Tibial artery (tissue), 4 donors: Measurements from ENCODE around the gene RALGAPA2.

Experiments used
- DNase-seq, 2 donors: peaks; one replicate each; pipeline ENCODE4 v3.0.0-alpha.2; 2019
- H3K27ac ChIP-seq, 2 donors: fragments of 200-600 bp; sonication (generic) in 1 of 2; 1 replicate in 1 of 2; 2 replicates in 1 of 2; pipeline ENCODE4 v1.5.1; 2018 to 2019; ENCODE audit warnings: mild to moderate bottlenecking in 1 of 2
- H3K27me3 ChIP-seq, 2 donors: fragments of 200-600 bp; sonication (generic) in 1 of 2; one replicate each; pipeline versions ENCODE4 v1.5.1 to v1.6.0; 2016 to 2019
- H3K36me3 ChIP-seq, 3 donors: fragments of 200-600 bp; sonication (generic) in 2 of 3; one replicate each; pipeline ENCODE4 v1.5.1; 2016 to 2019; ENCODE audit warnings: mild to moderate bottlenecking in 2 of 3
- H3K4me1 ChIP-seq, 4 donors: fragments of 200-600 bp; sonication (generic) in 2 of 4; 1 replicate in 3 of 4; 2 replicates in 1 of 4; pipeline ENCODE4 v1.5.1; 2016 to 2019
- H3K4me3 ChIP-seq, 2 donors: fragments of 200-600 bp; sonication (generic) in 1 of 2; 1 replicate in 1 of 2; 2 replicates in 1 of 2; pipeline ENCODE4 v1.5.1; 2018 to 2019; ENCODE audit warnings: mild to moderate bottlenecking in 2 of 2
- H3K9me3 ChIP-seq, 3 donors: fragments of 200-600 bp; sonication (generic) in 1 of 3; one replicate each; pipeline ENCODE4 v1.5.1; 2016 to 2019
- CTCF ChIP-seq, 2 experiments: fragments of 200-600 bp in 1 of 2; fragments of 450-650 bp in 1 of 2; IDR thresholded peaks; one replicate each; pipeline ENCODE4 v1.5.1; 2017 to 2019; ENCODE audit warnings: antibody characterized with exemption in 2 of 2, mild to moderate bottlenecking in 1 of 2, moderate library complexity in 1 of 2
- intact Hi-C: fragments of 100-400 bp; cut with DNase I; formaldehyde crosslinking; loops from one replicate; pipeline ENCODE4 v1.15.0; 2023; ENCODE audit warnings: low total_unique reads

Gene RALGAPA2

DNA sequence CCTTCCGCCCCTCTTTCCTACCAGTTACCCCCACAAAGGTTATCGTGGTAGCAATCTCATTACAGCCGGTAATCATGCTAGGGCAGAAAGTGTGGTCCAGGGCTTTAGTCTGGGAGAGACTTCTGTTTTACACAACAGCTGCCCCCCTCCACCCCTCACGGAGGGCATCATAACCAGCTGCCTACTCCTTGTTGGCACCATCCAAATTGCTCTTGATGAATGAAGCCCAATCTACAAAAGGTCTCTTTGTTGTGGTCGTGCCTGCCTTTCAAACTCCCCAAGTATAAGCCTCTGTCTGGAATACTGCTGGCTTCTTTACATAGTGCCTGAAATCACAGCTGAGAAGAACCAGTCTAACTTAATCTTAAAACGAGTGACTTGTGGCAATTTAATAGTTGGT is 186.7 kb downstream of the RALGAPA2 start:
- H3K27ac ChIP-seq, result no peak overlapping the region
- peaks cover 14 to 38% (median 17%) of the 10 kb centered on the region in 3 donors for H3K36me3 ChIP-seq
- peaks cover 0 to 8% (median 0%) of the 10 kb centered on the region in 4 donors for H3K4me1 ChIP-seq
- H3K9me3 ChIP-seq, result no peaks in the 10 kb centered on the region
- no peak for TF ChIP-seq CTCF (IDR thresholded peaks at IDR 0.05)
- no peaks in the 10 kb centered on the region for H3K27me3 ChIP-seq
- H3K4me3 ChIP-seq, result no peak overlapping the region
- intact Hi-C loops, result no loop called here
- no peak for DNase-seq

DNA sequence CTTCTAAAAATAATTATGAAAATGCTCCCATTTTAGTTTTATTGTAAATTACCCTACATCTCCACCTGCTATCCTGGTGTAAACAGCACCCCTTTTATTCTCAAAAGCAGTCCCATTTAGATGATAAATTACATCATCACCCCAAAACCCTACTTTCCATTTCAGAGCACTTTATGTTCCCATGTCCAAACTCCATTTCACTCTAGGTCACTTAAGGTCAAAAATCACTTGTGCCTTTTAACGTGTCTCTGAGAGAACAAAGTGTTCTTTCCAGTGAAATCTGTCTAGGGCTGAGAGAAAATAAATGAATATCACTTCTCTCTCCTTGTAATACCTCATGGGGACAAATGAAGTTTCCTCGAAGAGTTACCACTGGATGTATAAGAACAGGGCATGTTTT is 187.2 kb downstream of the RALGAPA2 start:
- Histone ChIP-seq H3K27ac (no peak overlapping the region), H3K27me3 (no peaks in the 10 kb centered on the region), H3K4me3 (no peak overlapping the region), H3K9me3 (no peaks in the 10 kb centered on the region), H3K4me1 (peaks cover 0 to 8% (median 0%) of the 10 kb centered on the region in 4 donors), H3K36me3 (peaks cover 15 to 38% (median 16%) of the 10 kb centered on the region in 3 donors)
- DNase-seq, result no peak
- TF ChIP-seq CTCF (IDR thresholded peaks at IDR 0.05), result no peak
- intact Hi-C loops, result no loop called here

DNA sequence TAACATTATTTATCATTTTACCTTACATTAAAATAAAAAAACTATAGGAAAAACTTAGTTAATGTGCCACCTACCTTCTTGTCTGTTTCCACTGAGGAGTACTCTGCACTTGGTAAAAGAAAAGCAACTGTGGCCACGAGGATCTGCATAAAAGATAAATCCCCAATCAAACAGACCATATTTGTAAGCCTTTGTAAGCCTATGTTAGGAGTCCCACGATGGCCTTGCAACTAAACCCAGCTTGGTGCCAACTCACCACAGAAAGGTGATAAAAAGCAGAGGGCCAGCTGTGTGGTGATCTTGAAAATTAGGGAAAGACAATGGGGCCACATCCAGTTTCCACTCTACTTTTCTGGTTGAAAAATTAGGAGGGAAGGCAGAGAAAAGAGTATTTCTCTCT is 187.7 kb downstream of the RALGAPA2 start:
- no peak for DNase-seq
- peaks cover 12 to 40% (median 21%) of the 10 kb centered on the region in 3 donors for H3K36me3 ChIP-seq
- no peak overlapping the region for H3K4me3 ChIP-seq
- intact Hi-C loops, result no loop called here
- peaks cover 0 to 8% (median 0%) of the 10 kb centered on the region in 4 donors for H3K4me1 ChIP-seq
- H3K27ac ChIP-seq, result no peak overlapping the region
- TF ChIP-seq CTCF (IDR thresholded peaks at IDR 0.05), result no peak
- H3K9me3 ChIP-seq, result no peaks in the 10 kb centered on the region
- no peaks in the 10 kb centered on the region for H3K27me3 ChIP-seq

GRCh38 chr20:20521736-20522135 is 190.7 kb downstream of the RALGAPA2 start:
- no peak for TF ChIP-seq CTCF (IDR thresholded peaks at IDR 0.05)
- Histone ChIP-seq H3K4me1 (peaks cover 0 to 8% (median 0%) of the 10 kb centered on the region in 4 donors), H3K27ac (no peak overlapping the region), H3K27me3 (no peaks in the 10 kb centered on the region), H3K9me3 (no peaks in the 10 kb centered on the region), H3K4me3 (no peak overlapping the region), H3K36me3 (peaks cover 12 to 51% (median 29%) of the 10 kb centered on the region in 3 donors)
- no peak for DNase-seq
- intact Hi-C loops, result no loop called here

DNA sequence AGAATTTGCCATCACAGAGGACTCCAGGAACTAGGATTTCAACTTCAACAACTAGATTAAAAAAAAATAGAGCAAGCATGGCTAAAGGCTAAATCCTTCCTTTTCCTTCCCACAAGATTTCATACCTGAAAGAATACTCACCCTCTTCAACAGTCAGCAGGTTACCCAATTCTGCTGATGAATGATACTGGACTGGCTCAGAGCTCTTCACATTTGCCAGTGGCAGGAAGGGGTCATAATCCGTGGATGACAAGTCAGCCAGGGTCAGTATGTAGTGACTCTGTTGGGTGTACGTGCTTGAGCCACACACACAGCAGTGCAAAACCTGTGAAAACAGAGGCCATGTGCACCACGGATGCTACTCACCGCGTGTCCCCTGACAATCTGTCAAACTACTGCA is 191.7 kb downstream of the RALGAPA2 start:
- intact Hi-C loops, result no loop called here
- no peaks in the 10 kb centered on the region for H3K9me3 ChIP-seq
- H3K36me3 ChIP-seq, result peaks cover 17 to 59% (median 39%) of the 10 kb centered on the region in 3 donors
- no peak overlapping the region for H3K4me3 ChIP-seq
- no peak for TF ChIP-seq CTCF (IDR thresholded peaks at IDR 0.05)
- peaks cover 0 to 8% (median 0%) of the 10 kb centered on the region in 4 donors for H3K4me1 ChIP-seq
- H3K27me3 ChIP-seq, result no peaks in the 10 kb centered on the region
- no peak overlapping the region for H3K27ac ChIP-seq
- no peak for DNase-seq

GRCh38 chr20:20519269-20519668 is 193.2 kb downstream of the RALGAPA2 start:
- Histone ChIP-seq H3K27ac (no peak overlapping the region), H3K9me3 (peaks cover 0 to 7% (median 5%) of the 10 kb centered on the region in 3 donors), H3K36me3 (peaks cover 29 to 66% (median 51%) of the 10 kb centered on the region in 3 donors), H3K4me1 (no peaks in the 10 kb centered on the region), H3K27me3 (no peaks in the 10 kb centered on the region), H3K4me3 (no peak overlapping the region)
- intact Hi-C loops, result no loop called here
- no peak for DNase-seq
- TF ChIP-seq CTCF (IDR thresholded peaks at IDR 0.05), result no peak
